Caco-2 (cell line): ENCODE data around the gene MRPS15. TPM values are rescaled to one million over a fixed set of nuclear protein-coding genes. Genes with fewer than 3 reads are reported as not detected.

Source experiments
- BruUV-seq: library from RNA; stranded (reverse); fragments of 400-500 nt; replicated peaks from 2 replicates; lab custom pipeline; 2021; lab: Mats Ljungman, UMichigan
- CTCF ChIA-PET: fragments of 300-600 bp; sonication (Branson Sonifier 250); formaldehyde crosslinking; loops from one replicate; lab custom pipeline; 2022; ENCODE audit warnings: antibody characterized with exemption; lab: Charles Lee
- POLR2A ChIA-PET: fragments of 300-600 bp; sonication (Branson Sonifier 250); formaldehyde crosslinking; loops from one replicate; lab custom pipeline; 2022; ENCODE audit warnings: antibody characterized with exemption; lab: Charles Lee
- DNase-seq, 2 experiments: peaks; one replicate each; pipeline versions ENCODE4 v3.0.0 to v3.0.0-alpha.2; 2020 to 2022
- H3K27me3 ChIP-seq: replicated peaks from 2 replicates; pipeline ENCODE4 v1.6.0; 2011; ENCODE audit warnings: low read length; ENCODE audit not compliant: control insufficient read depth, insufficient read depth
- H3K36me3 ChIP-seq: 2 replicates; pipeline ENCODE4 v1.5.1; 2011; ENCODE audit warnings: low read length; ENCODE audit not compliant: control insufficient read depth, insufficient read depth
- H3K4me1 ChIP-seq: fragments of 250-450 bp; sonication (Bioruptor Pico); 2 replicates; pipeline ENCODE4 v1.5.1; 2020; ENCODE audit warnings: mild to moderate bottlenecking
- H3K4me3 ChIP-seq: 2 replicates; pipeline ENCODE4 v1.5.1; 2011; ENCODE audit warnings: low read depth, mild to moderate bottlenecking, control low read depth, low read length
- H3K9me3 ChIP-seq: fragments of 250-450 bp; sonication (Bioruptor Pico); 2 replicates; pipeline ENCODE4 v1.5.1; 2020; ENCODE audit warnings: mild to moderate bottlenecking, moderate library complexity
- H3K27ac Mint-ChIP-seq: one replicate; pipeline ENCODE4 v1.8.0; 2022; ENCODE audit warnings: mixed read lengths; ENCODE audit not compliant: unreplicated experiment
- H3K27me3 Mint-ChIP-seq: one replicate; pipeline ENCODE4 v1.8.0; 2022; ENCODE audit warnings: mixed read lengths; ENCODE audit not compliant: insufficient read depth, unreplicated experiment
- H3K36me3 Mint-ChIP-seq: one replicate; pipeline ENCODE4 v1.8.0; 2022; ENCODE audit warnings: mild to moderate bottlenecking, mixed read lengths; ENCODE audit not compliant: insufficient read depth, unreplicated experiment
- H3K4me1 Mint-ChIP-seq: one replicate; pipeline ENCODE4 v1.8.0; 2022; ENCODE audit warnings: low read depth, mixed read lengths; ENCODE audit not compliant: unreplicated experiment
- H3K4me3 Mint-ChIP-seq: one replicate; pipeline ENCODE4 v1.8.0; 2022; ENCODE audit warnings: mild to moderate bottlenecking, moderate library complexity, mixed read lengths; ENCODE audit not compliant: unreplicated experiment
- H3K9me3 Mint-ChIP-seq: one replicate; pipeline ENCODE4 v1.8.0; 2022; ENCODE audit warnings: mixed read lengths; ENCODE audit not compliant: unreplicated experiment
- intact Hi-C: fragments of 100-400 bp; cut with micrococcal nuclease; formaldehyde crosslinking; loops from one replicate; pipeline ENCODE4 v1.10.0; 2022; ENCODE audit not compliant: unreplicated experiment
- total RNA-seq: library from RNA; stranded (reverse); gene quantifications from 2 replicates; pipeline ENCODE4 v1.2.3, GENCODE V29; 2022
- TF ChIP-seq, protein P1 (sequence below), 2 experiments: fragments of 200-600 bp in 1 of 2; IDR thresholded peaks; 1 replicate in 1 of 2; 2 replicates in 1 of 2; pipeline versions ENCODE4 v1.5.1 to v1.8.0; 2011 to 2022; ENCODE audit warnings: antibody characterized with exemption in 1 of 2, control low read depth in 1 of 2, inconsistent platforms in 1 of 2, low read depth in 1 of 2, low read length in 1 of 2, mild to moderate bottlenecking in 1 of 2, moderate library complexity in 1 of 2; ENCODE audit not compliant: insufficient read depth in 1 of 2, severe bottlenecking in 1 of 2, unreplicated experiment in 1 of 2

MRPS15 gene
- total RNA-seq, 1 experiment from 2014 or later = 70.2 TPM

DNA sequence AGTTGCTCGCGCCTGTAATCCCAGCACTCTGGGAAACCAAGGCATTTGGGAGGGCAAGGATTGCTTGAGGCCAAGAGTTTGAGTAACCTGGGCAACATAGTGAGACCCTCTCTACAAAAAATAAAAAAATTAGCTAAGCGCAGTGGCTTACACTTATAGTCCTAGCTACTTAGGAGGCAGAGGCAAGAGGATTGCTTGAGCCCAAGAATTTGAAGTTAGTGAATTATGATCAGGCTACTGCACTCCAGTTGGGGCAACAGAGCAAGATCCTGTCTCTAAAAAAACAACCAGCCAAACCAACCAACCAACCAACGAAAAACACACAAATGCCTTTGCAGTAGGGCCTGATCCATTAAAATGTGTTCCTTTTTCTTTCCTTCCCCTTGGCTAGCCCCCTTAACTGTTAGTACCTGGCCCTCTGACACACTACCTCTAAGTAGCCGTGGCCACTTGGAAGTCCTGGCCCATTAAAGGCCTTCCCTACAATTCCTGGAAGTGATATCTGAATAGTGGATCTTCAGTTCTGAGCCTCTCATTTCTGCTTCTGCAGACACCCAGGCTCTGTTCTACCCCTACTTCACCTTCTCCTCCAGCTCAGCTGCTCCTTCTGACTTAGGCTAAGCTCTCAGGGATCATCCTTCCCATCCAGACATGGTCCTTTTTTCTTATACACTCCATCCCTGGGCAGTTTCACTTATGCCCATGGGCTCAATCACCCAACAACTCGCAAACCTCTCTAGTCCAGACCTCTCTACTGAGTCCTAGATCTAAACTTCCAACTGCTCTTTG lies 10.4 kb downstream of the MRPS15 start:
- H3K27me3 ChIP-seq = no peaks in the 10 kb centered on the region
- Mint-ChIP-seq H3K4me1 (no peaks in the 10 kb centered on the region), H3K27ac (no peak overlapping the region), H3K36me3 (peaks cover 24% of the 10 kb centered on the region), H3K4me3 (no peak overlapping the region), H3K27me3 (no peaks in the 10 kb centered on the region), H3K9me3 (no peaks in the 10 kb centered on the region)
- H3K4me1 ChIP-seq = no peaks in the 10 kb centered on the region
- POLR2A ChIA-PET = interaction anchor here (1.7 kb wide), 1 partner anchor 10 kb away, joined by 6 read pairs; the partner anchor contains the start of gene MRPS15
- intact Hi-C loops = no loop called here
- no peak for DNase-seq
- BruUV-seq = no TSS peak
- CTCF ChIA-PET = no interaction called here
- no peaks in the 10 kb centered on the region for H3K9me3 ChIP-seq
- TF ChIP-seq, protein P1, sequence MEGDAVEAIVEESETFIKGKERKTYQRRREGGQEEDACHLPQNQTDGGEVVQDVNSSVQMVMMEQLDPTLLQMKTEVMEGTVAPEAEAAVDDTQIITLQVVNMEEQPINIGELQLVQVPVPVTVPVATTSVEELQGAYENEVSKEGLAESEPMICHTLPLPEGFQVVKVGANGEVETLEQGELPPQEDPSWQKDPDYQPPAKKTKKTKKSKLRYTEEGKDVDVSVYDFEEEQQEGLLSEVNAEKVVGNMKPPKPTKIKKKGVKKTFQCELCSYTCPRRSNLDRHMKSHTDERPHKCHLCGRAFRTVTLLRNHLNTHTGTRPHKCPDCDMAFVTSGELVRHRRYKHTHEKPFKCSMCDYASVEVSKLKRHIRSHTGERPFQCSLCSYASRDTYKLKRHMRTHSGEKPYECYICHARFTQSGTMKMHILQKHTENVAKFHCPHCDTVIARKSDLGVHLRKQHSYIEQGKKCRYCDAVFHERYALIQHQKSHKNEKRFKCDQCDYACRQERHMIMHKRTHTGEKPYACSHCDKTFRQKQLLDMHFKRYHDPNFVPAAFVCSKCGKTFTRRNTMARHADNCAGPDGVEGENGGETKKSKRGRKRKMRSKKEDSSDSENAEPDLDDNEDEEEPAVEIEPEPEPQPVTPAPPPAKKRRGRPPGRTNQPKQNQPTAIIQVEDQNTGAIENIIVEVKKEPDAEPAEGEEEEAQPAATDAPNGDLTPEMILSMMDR (IDR thresholded peaks at IDR 0.05; ENCODE audit: insufficient read depth in 1 of 2, low read depth in 1 of 2, low read length in 1 of 2, severe bottlenecking in 1 of 2, unreplicated experiment in 1 of 2) = no peak
- H3K36me3 ChIP-seq = no peaks in the 10 kb centered on the region
- H3K4me3 ChIP-seq = no peak overlapping the region

DNA sequence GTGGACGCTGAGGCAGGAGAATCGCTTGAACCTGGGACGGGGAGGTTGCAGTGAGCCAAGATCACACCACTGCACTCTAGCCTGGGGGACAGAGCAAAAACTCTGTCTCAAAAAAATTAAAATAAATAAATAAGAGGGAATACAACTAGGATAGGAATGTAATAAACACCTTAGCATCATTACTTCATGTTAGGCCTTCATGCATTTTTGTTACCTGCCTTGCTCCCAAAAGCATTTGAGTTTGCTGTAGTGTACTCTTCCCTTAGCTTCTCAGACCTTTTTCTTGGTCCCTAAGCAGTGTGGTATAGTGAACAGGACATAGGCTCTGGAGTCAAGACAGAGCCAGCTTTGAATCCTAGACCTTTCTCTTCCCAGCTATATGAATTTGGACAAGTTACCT lies 11.1 kb downstream of the MRPS15 start:
- Mint-ChIP-seq H3K36me3 (peaks cover 24% of the 10 kb centered on the region), H3K27ac (no peak overlapping the region), H3K9me3 (no peaks in the 10 kb centered on the region), H3K27me3 (no peaks in the 10 kb centered on the region), H3K4me1 (no peaks in the 10 kb centered on the region), H3K4me3 (no peak overlapping the region)
- TF ChIP-seq, protein P1 (IDR thresholded peaks at IDR 0.05; ENCODE audit: insufficient read depth in 1 of 2, low read depth in 1 of 2, low read length in 1 of 2, severe bottlenecking in 1 of 2, unreplicated experiment in 1 of 2) = no peak
- no peaks in the 10 kb centered on the region for H3K4me1 ChIP-seq
- no peak overlapping the region for H3K4me3 ChIP-seq
- ChIA-PET CTCF (no interaction called here), POLR2A (no interaction called here)
- H3K27me3 ChIP-seq = no peaks in the 10 kb centered on the region
- intact Hi-C loops = no loop called here
- H3K9me3 ChIP-seq = no peaks in the 10 kb centered on the region
- no peaks in the 10 kb centered on the region for H3K36me3 ChIP-seq
- BruUV-seq = no TSS peak
- no peak for DNase-seq

DNA sequence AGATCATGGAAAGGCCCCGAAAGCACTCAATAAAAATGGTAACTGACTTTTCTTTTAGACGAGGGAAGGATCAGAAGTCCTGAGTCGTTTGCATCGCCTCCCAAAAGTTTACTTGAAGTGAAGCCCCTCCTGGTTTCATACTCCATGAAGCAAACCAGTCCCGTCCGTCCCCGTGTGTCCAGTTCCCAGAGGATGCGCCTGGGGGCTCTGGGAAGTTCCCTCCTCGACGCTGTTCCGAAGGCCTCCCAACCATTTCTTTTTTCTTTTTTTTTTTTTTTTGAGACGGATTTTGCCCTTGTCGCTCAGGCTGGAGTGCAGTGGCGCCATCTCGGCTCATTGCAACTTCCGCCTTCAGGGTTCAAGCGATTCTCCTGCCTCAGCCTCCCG lies 13.3 kb downstream of the MRPS15 start:
- no peaks in the 10 kb centered on the region for H3K4me1 Mint-ChIP-seq
- Histone ChIP-seq H3K27me3 (no peaks in the 10 kb centered on the region), H3K9me3 (no peaks in the 10 kb centered on the region), H3K4me3 (peak overlapping the region; percentile 54), H3K4me1 (no peaks in the 10 kb centered on the region), H3K36me3 (no peaks in the 10 kb centered on the region)
- peak overlapping the region; percentile 90 for H3K27ac Mint-ChIP-seq
- peak overlapping the region; percentile 65 for H3K4me3 Mint-ChIP-seq
- CTCF ChIA-PET = interaction anchor here (0.6 to 1.3 kb wide), 4 partner anchors 13 to 66 kb away, joined by 3 to 5 read pairs (median 3); partner anchors contain the start of genes CSF3R and MRPS15
- H3K36me3 Mint-ChIP-seq = peaks cover 24% of the 10 kb centered on the region
- TF ChIP-seq, protein P1 (IDR thresholded peaks at IDR 0.05; ENCODE audit: insufficient read depth in 1 of 2, low read depth in 1 of 2, low read length in 1 of 2, severe bottlenecking in 1 of 2, unreplicated experiment in 1 of 2) = no peak
- DNase-seq = no peak
- intact Hi-C loops = no loop called here
- POLR2A ChIA-PET = interaction anchor here (1.0 to 2.3 kb wide), 6 partner anchors 13 to 66 kb away, joined by 3 to 22 read pairs (median 4); partner anchors contain the start of gene MRPS15
- BruUV-seq = TSS peak; percentile 91
- H3K9me3 Mint-ChIP-seq = no peaks in the 10 kb centered on the region
- H3K27me3 Mint-ChIP-seq = no peaks in the 10 kb centered on the region
